ENCODE data around the gene SMAD6. TPM values are rescaled to one million over a fixed set of nuclear protein-coding genes. Genes with fewer than 3 reads are reported as not detected.
"Not testable (repeated sequence)": the region's sequence is repeated elsewhere in the genome, so short reads cannot be mapped to it uniquely, and the experiment has no call there.

SMAD6 gene
- total RNA-seq, 2 donors from 2014 or later = 17.4 to 18.4 TPM

DNA sequence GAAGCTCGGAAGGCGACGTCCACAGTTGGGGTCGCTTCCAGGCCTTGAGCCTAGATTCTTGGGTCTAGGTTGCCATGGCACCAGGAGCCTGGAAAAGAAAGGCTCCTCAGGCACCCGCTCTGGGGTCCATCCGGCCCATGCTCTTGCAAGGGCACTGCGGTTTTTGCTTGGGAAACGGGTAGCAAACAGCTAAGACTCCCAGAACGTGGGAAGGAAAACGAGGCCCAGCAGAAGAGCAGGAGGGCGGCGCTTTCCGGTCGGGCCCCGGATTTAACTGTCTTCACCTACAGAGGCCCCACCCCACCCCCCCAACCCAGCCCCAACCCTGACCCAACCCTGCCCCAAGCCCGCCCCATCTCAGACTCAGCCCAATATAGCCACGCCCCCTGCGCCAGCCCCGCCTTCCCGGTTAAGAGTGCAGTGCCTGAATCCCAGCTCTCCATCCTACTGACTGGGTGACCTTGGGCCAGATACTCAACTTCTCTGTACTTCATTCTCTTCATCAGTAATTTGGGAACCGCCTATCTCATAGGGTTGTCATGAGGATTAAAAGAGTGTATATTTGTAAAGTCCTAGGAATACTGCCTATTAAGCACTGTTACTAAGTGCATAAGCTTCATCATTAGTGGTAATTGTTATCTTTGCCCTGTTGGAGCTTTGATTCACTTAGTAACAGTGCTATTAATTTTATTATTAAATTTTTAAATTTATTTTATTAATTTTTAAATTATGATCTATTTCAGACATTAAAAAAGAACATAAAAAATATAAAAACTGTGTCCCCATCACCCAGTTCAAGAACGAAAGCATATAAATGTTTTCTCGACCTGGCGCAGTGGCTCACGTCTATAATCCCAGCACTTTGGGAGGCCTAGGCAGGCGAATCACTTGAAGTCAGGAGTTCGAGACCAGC, 28.4 kb upstream of the SMAD6 start:
- DNase-seq (ENCODE audit: low spot score) = no peak
- intact Hi-C loops (cut with DNase I) = no loop called here

DNA sequence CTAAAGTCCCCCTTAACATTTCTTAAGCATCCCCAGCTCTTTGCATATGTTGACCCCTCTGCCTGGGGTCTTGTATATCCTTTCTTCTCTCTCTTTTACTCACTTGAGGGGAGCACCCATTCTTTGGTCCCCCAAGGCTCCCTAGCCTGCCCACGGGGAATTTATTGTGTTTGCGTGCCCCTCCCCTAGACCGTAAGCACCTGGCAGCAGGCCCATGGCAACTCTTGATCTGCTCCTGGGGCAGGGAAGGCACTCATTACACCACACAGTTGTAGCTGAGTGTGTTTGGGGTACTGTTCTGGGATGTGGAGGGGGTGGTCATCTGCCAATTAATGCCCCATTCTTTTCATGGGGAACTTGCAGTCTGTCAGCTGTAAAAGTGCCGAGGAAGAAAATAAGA, 27.3 kb upstream of the SMAD6 start:
- intact Hi-C loops (cut with DNase I) = no loop called here
- DNase-seq (ENCODE audit: low spot score) = no peak

DNA sequence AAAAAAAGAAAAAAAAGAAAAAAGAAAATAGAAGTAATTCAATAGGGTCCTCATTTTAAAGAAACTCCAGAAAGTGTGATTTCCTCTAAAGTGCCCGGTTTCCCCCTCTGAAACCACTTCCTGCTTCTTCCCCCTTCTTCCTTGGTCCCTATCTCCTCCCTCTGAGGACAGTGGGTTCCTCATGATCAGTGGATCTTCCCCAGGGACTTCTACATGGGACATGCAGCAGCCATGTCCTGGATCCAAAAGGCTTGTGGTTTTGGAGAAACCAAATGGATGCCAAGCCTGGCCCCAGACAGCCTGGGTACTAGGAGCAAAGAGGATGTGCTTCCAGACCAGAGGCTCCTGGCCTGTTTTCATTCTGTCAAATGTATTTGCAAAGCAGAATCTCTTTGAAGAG, 26.6 kb upstream of the SMAD6 start:
- intact Hi-C loops (cut with DNase I) = no loop called here

DNA sequence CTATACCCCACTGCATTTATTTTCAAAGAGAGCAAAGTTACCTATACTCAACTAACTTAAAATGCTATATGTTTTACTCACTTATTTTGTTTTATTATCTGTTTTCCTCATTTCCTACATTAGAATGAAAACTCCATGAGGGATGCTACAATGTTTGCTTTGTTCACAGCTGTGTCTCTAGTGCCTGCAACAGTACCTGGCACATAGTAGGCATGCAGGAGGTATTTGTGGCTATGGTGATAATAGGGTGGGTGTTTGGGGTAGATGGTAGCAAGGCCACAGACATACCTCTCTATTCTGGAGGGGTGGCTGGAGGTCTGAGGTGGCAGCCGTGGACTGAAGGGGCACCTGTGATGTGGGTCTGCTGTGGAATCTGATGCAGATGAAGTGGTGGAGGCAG, 24.7 kb upstream of the SMAD6 start:
- DNase-seq (ENCODE audit: low spot score) = no peak
- intact Hi-C loops (cut with DNase I) = no loop called here

More for the DNA sequence above, 26.6 kb upstream of the SMAD6 start:
- DNase-seq (ENCODE audit: low spot score) = no peak

DNA sequence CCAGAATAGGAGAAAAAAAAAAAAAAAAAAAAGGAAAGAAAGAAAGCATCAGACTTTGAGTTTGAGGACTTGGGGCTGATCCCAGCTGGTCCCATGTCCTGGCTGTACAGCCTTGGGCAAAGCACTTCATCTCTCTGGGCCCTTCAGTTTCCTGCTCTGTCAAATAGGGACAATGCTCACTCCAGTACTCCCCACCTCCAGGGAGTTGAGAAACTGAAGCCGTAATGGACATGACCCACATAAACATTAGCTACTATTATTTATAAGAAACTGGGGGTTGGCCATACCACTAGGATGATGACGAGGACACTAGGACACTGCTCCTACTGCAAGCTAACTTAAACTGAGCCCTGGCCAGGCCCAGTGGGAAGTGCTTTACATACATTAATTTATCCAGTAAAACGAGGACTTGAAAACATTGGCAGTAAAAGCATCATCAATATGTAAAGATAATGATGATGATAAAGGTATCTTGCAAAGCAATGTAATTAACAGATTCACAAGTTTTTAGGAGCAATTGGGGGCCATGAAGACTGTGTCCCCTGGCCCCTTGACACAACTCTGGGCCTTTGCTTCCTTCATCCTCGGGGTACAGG, 22.9 kb upstream of the SMAD6 start:
- intact Hi-C loops (cut with DNase I) = no loop called here
- no peak for DNase-seq (ENCODE audit: low spot score)

DNA sequence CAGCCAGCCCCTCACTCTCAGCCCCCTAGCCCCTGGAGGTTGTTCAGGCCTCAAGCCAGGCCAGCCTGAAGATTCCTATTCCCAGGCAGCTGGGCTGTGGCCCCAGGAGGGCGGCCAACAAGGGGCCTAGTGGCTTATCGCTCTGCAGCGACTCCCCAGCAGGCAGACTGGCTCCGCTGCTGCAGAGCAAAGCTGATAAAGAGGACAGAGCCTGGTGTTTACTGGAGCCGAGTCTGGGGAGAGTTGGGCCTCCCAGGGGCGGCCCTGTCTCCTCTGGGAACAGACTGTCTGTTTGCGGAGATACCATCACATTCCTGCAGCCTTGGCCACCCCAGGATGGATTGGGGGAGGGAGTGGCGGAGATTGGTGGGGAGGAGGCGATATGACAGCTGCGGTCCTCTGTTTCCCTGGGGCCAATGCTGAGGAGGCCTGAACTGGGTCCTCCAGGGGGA, 22.4 kb upstream of the SMAD6 start:
- no peak for DNase-seq (ENCODE audit: low spot score)

DNA sequence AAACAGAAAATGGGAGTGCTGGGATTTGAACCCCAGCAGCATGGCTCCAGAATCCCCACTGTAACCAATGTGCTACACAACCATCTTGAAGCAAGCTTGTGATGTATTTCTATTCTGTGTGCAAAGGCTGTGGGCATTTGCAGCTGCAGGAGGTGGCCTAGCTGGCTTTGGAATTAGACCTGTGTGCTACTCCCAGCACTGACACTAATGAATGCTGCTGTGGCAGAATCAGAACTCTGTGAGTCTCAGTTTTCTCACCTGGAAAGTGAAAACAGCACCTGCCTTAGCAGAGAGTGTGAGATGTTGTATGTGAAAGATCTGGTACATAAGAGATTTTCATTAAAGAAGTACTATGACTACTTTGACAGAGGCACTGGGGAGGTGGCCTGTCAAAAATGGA, 21.5 kb upstream of the SMAD6 start:
- DNase-seq (ENCODE audit: low spot score) = no peak
- intact Hi-C loops (cut with DNase I) = no loop called here

More for the DNA sequence above, 22.4 kb upstream of the SMAD6 start:
- intact Hi-C loops (cut with DNase I) = no loop called here

DNA sequence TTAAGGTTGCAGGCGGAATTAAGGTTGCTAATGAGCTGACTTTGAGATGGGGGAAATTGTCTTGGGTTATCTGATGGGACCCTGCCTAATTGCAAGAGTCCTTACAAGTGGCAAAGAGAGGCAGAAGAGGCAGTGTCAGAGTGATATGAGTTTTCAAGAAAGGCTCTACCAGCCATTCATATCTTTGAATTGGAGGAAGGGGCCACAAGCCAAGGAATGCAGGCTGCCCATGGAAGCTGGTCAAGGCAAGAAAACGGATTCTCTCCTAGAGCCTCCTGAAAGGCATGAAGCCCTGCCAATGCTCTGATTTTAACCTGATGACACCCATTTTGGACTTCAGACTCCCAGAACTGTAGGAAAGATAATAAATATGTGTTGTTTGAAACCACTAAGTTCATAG, 20.6 kb upstream of the SMAD6 start:
- no peak for DNase-seq (ENCODE audit: low spot score)
- intact Hi-C loops (cut with DNase I) = no loop called here

DNA sequence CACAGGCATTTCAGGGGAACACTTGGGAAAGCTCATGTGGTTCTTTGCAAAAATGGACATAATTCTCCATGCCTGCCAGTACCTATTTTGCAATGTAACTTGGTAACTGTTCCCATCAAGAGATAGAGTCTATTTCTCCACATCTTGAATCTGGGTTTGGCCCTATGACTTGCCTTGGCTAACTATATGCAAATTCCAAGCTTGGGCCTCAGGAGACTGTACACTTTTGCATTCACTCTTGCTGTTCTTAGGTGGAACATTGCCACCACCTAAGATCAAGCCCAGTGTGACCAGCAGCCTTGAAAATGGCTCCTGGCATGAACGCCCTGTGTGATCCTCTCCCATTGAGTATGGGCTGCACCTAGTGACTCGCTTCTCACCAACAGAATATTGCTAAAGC, 19.8 kb upstream of the SMAD6 start:
- no peak for DNase-seq (ENCODE audit: low spot score)
- intact Hi-C loops (cut with DNase I) = no loop called here

DNA sequence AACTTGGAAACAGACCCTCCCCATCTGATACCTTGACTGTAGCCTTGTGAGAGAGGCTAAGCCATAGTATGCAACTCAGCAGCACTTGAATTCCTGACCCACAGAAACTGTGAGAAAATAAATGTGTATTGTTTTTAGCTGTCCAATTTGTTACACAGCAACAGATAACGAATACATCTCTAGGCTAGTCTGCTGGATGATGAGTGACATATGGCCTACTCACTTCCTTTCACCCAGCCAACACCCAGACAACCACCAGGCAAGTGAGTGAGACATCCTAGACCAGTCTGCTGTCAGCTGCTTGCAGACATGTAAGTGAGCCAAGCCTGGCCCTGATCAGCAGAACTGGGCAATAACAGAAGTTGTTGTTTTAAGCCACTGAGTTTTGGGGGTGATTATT, 19.2 kb upstream of the SMAD6 start:
- DNase-seq (ENCODE audit: low spot score) = no peak
- intact Hi-C loops (cut with DNase I) = no loop called here

DNA sequence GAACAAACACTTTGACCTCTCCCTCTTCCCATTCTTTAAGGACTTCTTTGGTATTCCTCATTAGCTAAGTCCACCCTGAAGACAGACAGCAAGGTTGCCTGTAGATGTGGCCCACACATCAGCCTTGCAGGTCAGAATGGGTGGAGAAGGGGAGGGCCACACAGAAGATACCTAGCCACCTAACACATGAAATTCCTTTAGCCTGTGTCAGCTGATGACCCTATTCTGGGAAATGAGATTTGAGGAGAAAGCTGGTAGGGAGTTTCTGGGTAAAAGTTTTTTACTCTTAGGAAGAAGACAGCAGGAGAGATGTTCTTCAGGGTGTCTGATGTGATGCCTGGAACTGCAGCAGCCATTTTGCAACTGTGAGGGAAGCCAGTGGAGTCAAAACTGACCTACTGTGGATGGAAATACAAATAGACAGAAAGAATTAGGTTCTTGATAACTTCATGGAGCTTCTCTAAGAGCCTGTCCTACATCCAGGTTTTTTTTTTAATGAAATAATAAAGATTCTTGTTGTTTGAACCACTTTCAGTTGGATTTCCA, 17.8 kb upstream of the SMAD6 start:
- DNase-seq (ENCODE audit: low spot score) = no peak
- intact Hi-C loops (cut with DNase I) = no loop called here

DNA sequence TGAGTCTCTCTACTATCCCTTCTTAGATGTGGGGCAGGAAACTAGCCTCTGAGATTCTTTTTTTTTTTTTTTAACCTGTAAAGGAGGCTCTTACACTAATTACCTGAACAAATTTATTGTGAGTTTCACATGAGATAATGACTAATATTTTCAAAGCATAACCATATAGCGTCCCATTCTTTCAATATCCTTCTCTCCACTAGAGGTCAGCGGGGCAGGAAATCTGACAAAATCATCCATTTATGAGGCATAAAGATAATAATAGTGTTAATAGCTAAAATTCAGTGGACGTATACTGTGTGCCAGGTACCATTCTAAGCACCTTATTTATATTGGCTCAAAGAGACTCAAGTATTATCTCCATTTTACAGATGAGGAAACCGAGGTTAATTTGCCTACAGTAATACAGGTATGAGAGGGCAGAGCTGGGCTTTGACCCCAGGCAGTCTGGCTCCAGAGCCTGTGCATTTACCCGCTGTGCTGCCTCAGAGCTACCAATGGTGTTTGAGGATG, 16.3 kb upstream of the SMAD6 start:
- no peak for DNase-seq (ENCODE audit: low spot score)
- intact Hi-C loops (cut with DNase I) = no loop called here

DNA sequence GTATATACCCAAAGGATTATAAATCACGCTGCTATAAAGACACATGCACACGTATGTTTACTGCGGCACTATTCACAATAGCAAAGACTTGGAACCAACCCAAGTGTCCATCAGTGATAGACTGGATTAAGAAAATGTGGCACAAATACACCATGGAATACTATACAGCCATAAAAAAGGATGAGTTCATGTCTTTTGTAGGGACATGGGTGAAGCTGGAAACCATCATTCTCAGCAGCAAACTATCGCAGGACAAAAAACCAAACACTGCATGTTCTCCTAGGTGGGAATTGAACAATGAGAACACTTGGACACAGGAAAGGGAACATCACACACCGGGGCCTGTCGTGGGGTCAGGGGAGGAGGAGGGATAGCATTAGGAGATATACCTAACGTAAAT, 11.1 kb upstream of the SMAD6 start:
- DNase-seq (ENCODE audit: low spot score) = not testable (repeated sequence)
- intact Hi-C loops (cut with DNase I) = loop anchor here in 1 of 2 donors (10.0 kb wide), 1 partner anchor 66 kb away; no protein-coding TSS in a partner anchor

DNA sequence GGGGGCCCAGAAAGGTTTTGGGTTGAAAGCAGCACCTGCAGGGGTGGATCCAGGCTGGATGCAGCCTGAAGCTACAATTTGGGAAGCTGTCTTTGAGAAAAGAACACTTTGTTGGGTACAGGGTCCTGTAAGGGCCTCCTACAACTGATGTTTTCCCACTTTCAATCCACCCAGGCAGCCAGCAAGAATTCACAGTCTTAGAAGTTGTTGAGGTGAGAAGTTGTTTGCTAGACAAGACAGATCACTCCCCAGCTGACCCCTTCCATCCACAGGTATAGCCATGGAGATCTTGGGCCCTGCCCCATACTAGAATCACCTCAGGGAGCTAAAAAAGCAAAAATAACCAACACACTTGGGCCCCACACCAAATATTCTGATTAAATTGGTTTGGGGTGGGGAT, 10.3 kb upstream of the SMAD6 start:
- DNase-seq (ENCODE audit: low spot score) = no peak
- intact Hi-C loops (cut with DNase I) = loop anchor here in 1 of 2 donors (10.0 kb wide), 1 partner anchor 67 kb away; no protein-coding TSS in a partner anchor

DNA sequence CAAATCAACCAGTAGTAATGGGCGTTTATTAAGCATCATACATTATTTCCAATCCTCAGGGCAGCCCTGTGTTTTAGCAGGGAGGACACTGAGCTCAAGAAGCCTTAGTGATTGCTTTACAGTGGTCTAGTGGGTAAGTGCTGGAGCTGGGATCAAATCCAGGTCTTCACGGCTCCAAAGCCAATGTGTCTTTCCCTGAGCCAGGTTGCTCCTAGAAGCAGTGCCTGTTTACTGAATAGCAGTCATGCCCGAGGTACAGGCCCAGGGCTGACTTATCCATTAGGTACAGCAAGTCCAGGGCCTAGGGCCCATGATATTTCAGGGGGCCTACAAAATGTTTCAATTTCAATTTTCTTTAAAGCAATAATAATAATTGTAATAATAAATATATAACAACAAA, 9.6 kb upstream of the SMAD6 start:
- DNase-seq (ENCODE audit: low spot score) = no peak
- intact Hi-C loops (cut with DNase I) = loop anchor here in 1 of 2 donors (10.0 kb wide), 1 partner anchor 68 kb away; no protein-coding TSS in a partner anchor

DNA sequence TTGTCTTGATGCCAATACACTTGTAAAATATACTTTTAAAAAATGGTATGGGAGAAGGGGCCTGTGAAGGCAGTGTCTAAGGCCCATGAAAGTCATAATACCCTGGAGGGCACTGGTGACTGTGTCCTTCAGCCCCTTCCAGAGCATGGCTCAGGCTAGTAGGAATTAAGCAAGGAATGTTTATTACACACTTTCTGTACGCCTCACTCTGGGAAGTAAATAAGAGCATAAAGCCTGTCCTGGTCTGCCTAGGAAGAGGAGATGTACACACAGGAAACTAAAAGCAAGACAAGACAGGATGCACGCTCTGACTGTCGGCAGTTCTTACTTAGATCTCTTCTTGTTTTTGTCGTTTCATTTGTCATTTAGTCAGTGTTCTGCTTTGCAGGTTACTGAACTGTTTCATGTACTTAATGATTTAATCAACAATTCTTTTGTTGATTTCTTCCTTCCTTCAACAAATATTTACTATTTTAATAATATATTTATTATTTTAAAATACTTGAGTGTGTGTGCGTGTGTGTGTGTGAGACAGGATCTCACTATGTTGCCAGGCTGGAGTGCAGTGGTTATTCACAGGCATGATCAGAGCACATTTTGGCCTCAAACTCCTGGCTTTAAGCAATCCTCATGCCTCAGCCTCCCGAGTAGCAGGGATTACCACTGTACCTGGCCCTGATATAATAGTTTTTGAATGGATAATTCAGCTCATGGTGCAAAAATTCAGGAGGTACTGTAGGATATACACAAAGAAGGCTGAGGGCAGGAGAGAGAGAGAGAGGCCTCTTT, 9.0 kb upstream of the SMAD6 start:
- DNase-seq (ENCODE audit: low spot score) = no peak
- intact Hi-C loops (cut with DNase I) = loop anchor here in 1 of 2 donors (10.0 kb wide), 1 partner anchor 68 kb away; no protein-coding TSS in a partner anchor

DNA sequence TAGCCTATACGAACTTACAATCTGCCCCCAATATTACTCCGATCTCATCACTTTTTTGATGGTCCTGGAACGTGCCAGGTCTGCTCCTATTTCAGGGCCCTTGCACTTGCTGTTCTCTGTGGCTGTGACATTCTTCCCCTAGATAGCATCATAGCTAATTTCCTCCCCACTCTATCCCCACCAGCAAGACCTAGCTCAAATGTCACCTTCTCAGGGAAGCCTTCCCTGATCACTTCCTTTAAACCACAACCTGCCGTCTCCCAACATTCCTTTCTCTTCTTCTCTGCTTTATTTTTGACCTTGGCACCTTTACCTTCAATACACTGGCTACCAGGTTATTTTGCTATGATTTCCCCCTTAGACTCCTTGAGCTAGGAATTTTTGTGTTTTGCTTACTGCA, 5.3 kb upstream of the SMAD6 start:
- no peak for DNase-seq (ENCODE audit: low spot score)
- intact Hi-C loops (cut with DNase I) = loop anchor here (5.0 to 10.0 kb wide), 2 partner anchors 72 to 74 kb away; no protein-coding TSS in a partner anchor

DNA sequence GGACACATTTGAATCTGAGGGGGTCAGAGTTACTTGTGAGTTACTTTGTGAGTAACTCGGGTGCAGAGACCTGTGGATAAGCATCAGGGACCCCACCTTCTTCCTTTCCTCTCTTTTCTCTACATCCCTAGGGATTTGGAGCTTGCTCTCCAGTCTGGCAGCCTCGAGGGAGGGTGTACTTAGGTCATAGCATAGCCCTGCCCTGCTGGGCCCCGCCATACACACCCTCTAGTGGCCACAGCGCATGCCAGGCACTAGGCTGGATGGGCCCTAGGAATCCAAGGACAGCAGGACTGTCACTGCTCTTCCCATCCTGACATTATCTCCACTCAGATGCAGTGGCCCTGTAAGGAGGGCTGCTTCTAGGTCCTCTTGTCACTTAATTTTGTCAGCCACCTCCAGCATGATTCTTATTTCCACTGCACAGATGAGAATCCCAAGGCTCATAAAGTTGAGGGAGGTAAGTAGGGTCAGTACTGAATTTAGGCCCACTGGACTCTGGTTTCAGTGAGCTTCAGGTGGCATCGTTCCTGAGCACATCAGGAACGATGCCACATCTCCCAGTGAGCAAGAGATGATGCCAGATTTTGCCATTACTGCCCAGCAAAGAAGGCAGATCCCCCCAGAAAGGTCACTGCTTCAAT, 3.6 kb upstream of the SMAD6 start:
- no peak for DNase-seq (ENCODE audit: low spot score)
- intact Hi-C loops (cut with DNase I) = loop anchor here (5.0 to 10.0 kb wide), 2 partner anchors 74 to 76 kb away; no protein-coding TSS in a partner anchor

DNA sequence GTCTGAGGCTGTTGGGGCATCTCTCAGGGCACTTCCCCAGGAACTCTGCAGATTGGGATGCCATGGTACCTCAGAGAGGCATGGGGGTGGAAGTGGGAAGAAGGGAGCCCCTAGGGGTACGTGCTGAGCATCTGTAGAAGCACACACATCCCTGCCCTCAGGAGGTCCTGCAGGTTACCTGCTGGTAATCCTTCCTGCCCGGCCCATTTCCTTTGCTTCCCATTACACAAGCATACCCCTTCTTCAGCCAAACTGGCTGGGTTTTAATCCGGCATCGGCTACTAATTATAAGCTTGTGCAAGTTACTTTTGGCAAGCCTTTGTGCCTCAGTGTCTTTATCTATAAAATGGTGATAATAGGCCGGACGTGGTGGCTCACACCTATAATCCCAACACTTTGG, 3.1 kb upstream of the SMAD6 start:
- intact Hi-C loops (cut with DNase I) = loop anchor here (5.0 to 10.0 kb wide), 2 partner anchors 74 to 77 kb away; no protein-coding TSS in a partner anchor
- no peak for DNase-seq (ENCODE audit: low spot score)

Measured in posterior vena cava (tissue), 2 donors.